PC-9 (cell line): ENCODE data around the gene GLYAT. TPM values are rescaled to one million over a fixed set of nuclear protein-coding genes. Genes with fewer than 3 reads are reported as not detected.
"Not testable (repeated sequence)": the region's sequence is repeated elsewhere in the genome, so short reads cannot be mapped to it uniquely, and the experiment has no call there.

Experiments used
- BruUV-seq: library from RNA; stranded (reverse); fragments of 400-500 nt; replicated peaks from 2 replicates; lab custom pipeline; 2021; lab: Mats Ljungman, UMichigan
- CTCF ChIA-PET: fragments of 300-600 bp; sonication (Branson Sonifier 250); formaldehyde crosslinking; loops from one replicate; lab custom pipeline; 2022; ENCODE audit warnings: antibody characterized with exemption; lab: Charles Lee
- POLR2A ChIA-PET: fragments of 300-600 bp; sonication (Branson Sonifier 250); formaldehyde crosslinking; loops from one replicate; lab custom pipeline; 2022; ENCODE audit warnings: antibody characterized with exemption; ENCODE audit not compliant: unreplicated experiment; lab: Charles Lee
- DNase-seq, 2 experiments: peaks; one replicate each; pipeline versions ENCODE4 v3.0.0 to v3.0.0-alpha.2; 2015 to 2022; ENCODE audit warnings: mixed read lengths in 1 of 2
- H2AFZ ChIP-seq: fragments of 200-600 bp; sonication (generic); 2 replicates; pipeline ENCODE4 v1.8.1; 2017; ENCODE audit warnings: antibody characterized with exemption
- H3F3A ChIP-seq: fragments of 200-600 bp; sonication (generic); 2 replicates; pipeline ENCODE4 v1.8.1; 2017; ENCODE audit warnings: antibody characterized with exemption, mild to moderate bottlenecking, low read depth; ENCODE audit not compliant: insufficient read depth
- H3K27ac ChIP-seq: fragments of 200-600 bp; sonication (generic); 2 replicates; pipeline ENCODE4 v1.6.1; 2016; ENCODE audit warnings: mixed run types
- H3K27me3 ChIP-seq: fragments of 200-600 bp; sonication (generic); 2 replicates; pipeline ENCODE4 v1.6.1; 2016; ENCODE audit warnings: low read depth, mixed run types; ENCODE audit not compliant: insufficient read depth
- H3K36me3 ChIP-seq: fragments of 200-600 bp; sonication (generic); 2 replicates; pipeline ENCODE4 v1.6.1; 2016; ENCODE audit warnings: low read depth, mixed run types
- H3K4me1 ChIP-seq: fragments of 200-600 bp; sonication (generic); replicated peaks from 2 replicates; pipeline ENCODE4 v1.6.1; 2016; ENCODE audit warnings: mixed run types; ENCODE audit not compliant: insufficient read depth
- H3K4me2 ChIP-seq: fragments of 200-600 bp; sonication (generic); 2 replicates; pipeline ENCODE4 v1.6.1; 2017; ENCODE audit warnings: mixed run types
- H3K4me3 ChIP-seq: fragments of 200-600 bp; sonication (generic); 2 replicates; pipeline ENCODE4 v1.6.1; 2016; ENCODE audit warnings: mixed run types
- H3K79me2 ChIP-seq: fragments of 200-600 bp; sonication (generic); 2 replicates; pipeline ENCODE4 v1.6.1; 2017; ENCODE audit warnings: low read depth, mixed run types
- H3K9me2 ChIP-seq: fragments of 200-600 bp; sonication (generic); 2 replicates; pipeline ENCODE4 v1.8.1; 2017; ENCODE audit warnings: mild to moderate bottlenecking; ENCODE audit not compliant: insufficient read depth
- H3K9me3 ChIP-seq: fragments of 200-600 bp; sonication (generic); 2 replicates; pipeline ENCODE4 v1.8.1; 2016; ENCODE audit warnings: low read depth; ENCODE audit not compliant: insufficient read depth
- H4K20me1 ChIP-seq: fragments of 200-600 bp; sonication (generic); 2 replicates; pipeline ENCODE4 v1.8.1; 2017; ENCODE audit not compliant: insufficient read depth
- EZH2 ChIP-seq: fragments of 200-600 bp; sonication (generic); IDR thresholded peaks from 2 replicates; pipeline ENCODE4 v1.8.0; 2017; ENCODE audit warnings: antibody characterized with exemption, low read depth
- intact Hi-C: fragments of 100-400 bp; cut with micrococcal nuclease; formaldehyde crosslinking; loops from one replicate; pipeline ENCODE4 v1.10.0; 2022; ENCODE audit not compliant: unreplicated experiment
- total RNA-seq: library from RNA; stranded (reverse); gene quantifications from 2 replicates; pipeline ENCODE4 v1.2.3, GENCODE V29; 2021
- TF ChIP-seq, protein P1 (sequence below): fragments of 200-600 bp; sonication (generic); conservative IDR thresholded peaks from 2 replicates; pipeline ENCODE4 v1.6.1; 2017; ENCODE audit warnings: mixed run types, antibody characterized with exemption, mild to moderate bottlenecking, moderate library complexity

GLYAT gene
- total RNA-seq, 1 experiment from 2014 or later = not detected

GRCh38 chr11:58711832-58712231 is 19.9 kb downstream of the GLYAT start:
- Histone ChIP-seq H3K79me2 (no peaks in the 10 kb centered on the region), H3K27me3 (no peaks in the 10 kb centered on the region), H2AFZ (no peak overlapping the region), H3K36me3 (no peaks in the 10 kb centered on the region), H3K27ac (no peak overlapping the region), H3K4me3 (no peak overlapping the region), H3K9me2 (no peaks in the 10 kb centered on the region), H3K4me2 (no peak overlapping the region), H3K9me3 (no peaks in the 10 kb centered on the region), H4K20me1 (no peaks in the 10 kb centered on the region), H3F3A (no peaks in the 10 kb centered on the region), H3K4me1 (no peaks in the 10 kb centered on the region)
- TF ChIP-seq, protein P1, sequence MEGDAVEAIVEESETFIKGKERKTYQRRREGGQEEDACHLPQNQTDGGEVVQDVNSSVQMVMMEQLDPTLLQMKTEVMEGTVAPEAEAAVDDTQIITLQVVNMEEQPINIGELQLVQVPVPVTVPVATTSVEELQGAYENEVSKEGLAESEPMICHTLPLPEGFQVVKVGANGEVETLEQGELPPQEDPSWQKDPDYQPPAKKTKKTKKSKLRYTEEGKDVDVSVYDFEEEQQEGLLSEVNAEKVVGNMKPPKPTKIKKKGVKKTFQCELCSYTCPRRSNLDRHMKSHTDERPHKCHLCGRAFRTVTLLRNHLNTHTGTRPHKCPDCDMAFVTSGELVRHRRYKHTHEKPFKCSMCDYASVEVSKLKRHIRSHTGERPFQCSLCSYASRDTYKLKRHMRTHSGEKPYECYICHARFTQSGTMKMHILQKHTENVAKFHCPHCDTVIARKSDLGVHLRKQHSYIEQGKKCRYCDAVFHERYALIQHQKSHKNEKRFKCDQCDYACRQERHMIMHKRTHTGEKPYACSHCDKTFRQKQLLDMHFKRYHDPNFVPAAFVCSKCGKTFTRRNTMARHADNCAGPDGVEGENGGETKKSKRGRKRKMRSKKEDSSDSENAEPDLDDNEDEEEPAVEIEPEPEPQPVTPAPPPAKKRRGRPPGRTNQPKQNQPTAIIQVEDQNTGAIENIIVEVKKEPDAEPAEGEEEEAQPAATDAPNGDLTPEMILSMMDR = no peak
- TF ChIP-seq EZH2 = no peak
- no TSS peak for BruUV-seq
- ChIA-PET POLR2A (no interaction called here), CTCF (no interaction called here)
- intact Hi-C loops = no loop called here
- DNase-seq = no peak

DNA sequence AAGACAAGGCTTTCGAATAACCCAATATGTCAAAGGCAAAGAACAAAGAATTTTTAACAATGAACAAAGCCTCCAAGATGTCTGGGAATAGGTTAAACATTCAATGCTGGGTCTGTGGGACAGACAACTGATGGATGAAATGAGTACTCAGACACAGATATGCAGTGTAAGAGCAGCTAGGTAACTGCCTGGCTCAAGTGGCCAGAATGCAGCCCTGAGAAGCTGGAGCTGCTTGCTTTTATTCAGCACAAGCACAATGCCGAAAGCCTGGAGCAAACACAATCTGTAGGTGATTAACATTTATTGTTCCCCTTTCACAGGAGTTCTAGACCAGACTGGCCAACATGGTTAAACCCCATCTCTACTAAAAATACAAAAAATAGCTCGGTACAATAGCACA is 24.0 kb downstream of the GLYAT start:
- no peak for DNase-seq
- Histone ChIP-seq H3K4me2 (no peak overlapping the region), H3K27me3 (no peaks in the 10 kb centered on the region), H3K36me3 (no peaks in the 10 kb centered on the region), H3K4me3 (no peak overlapping the region), H3K79me2 (no peaks in the 10 kb centered on the region), H3K9me3 (no peaks in the 10 kb centered on the region), H3K27ac (no peak overlapping the region), H3K4me1 (no peaks in the 10 kb centered on the region), H3F3A (no peaks in the 10 kb centered on the region), H2AFZ (no peak overlapping the region), H3K9me2 (no peaks in the 10 kb centered on the region), H4K20me1 (no peaks in the 10 kb centered on the region)
- ChIA-PET POLR2A (no interaction called here), CTCF (no interaction called here)
- no TSS peak for BruUV-seq
- TF ChIP-seq, protein P1 = no peak
- TF ChIP-seq EZH2 = no peak
- intact Hi-C loops = no loop called here

DNA sequence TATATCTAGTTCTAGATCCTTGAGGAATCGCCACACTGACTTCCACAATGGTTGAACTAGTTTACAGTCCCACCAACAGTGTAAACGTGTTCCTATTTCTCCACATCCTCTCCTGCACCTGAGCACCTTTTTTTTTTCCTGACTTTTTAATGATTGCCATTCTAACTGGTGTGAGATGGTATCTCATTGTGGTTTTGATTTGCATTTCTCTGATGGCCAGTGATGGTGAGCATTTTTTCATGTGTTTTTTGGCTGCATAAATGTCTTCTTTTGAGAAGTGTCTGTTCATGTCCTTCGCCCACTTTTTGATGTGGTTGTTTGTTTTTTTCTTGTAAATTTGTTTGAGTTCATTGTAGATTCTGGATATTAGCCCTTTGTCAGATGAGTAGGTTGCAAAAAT is 34.9 kb downstream of the GLYAT start:
- H3K9me3 ChIP-seq, H4K20me1 ChIP-seq, BruUV-seq, H3K27ac ChIP-seq, H3K4me1 ChIP-seq, H3K36me3 ChIP-seq, H3K27me3 ChIP-seq, H3K4me3 ChIP-seq, H3F3A ChIP-seq, POLR2A ChIA-PET, H2AFZ ChIP-seq, DNase-seq, H3K4me2 ChIP-seq, intact Hi-C loops, CTCF ChIA-PET, H3K79me2 ChIP-seq, H3K9me2 ChIP-seq: not testable (repeated sequence)

DNA sequence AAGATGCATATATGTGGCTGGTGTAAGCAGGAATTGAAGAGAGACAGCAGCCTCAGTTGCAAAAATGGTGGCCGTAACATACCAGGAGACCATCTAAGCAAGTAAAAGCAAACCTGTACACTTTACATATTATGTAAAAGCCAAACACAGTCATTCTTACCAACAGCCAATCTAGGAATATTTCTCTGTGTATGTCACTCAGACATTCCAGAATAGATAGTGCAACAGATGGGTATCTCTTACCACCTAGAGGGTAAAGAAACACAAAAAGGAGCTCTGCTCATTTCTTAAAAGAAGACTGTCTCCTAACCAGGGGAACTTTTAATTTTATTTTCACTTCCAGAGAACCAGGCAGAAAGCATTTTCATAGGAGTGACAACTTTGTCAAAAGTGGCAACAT is 38.7 kb downstream of the GLYAT start:
- no peaks in the 10 kb centered on the region for H3K36me3 ChIP-seq
- H3K9me2 ChIP-seq = no peaks in the 10 kb centered on the region
- H3K4me3 ChIP-seq = no peak overlapping the region
- intact Hi-C loops = no loop called here
- no TSS peak for BruUV-seq
- TF ChIP-seq, protein P1 = no peak
- TF ChIP-seq EZH2 = no peak
- POLR2A ChIA-PET = no interaction called here
- H4K20me1 ChIP-seq = no peaks in the 10 kb centered on the region
- peaks cover 15% of the 10 kb centered on the region for H3K4me1 ChIP-seq
- H3K27me3 ChIP-seq = no peaks in the 10 kb centered on the region
- DNase-seq = no peak
- H3K4me2 ChIP-seq = no peak overlapping the region
- no peaks in the 10 kb centered on the region for H3K9me3 ChIP-seq
- no peaks in the 10 kb centered on the region for H3K79me2 ChIP-seq
- CTCF ChIA-PET = interaction anchor here (0.7 kb wide), 1 partner anchor 1286 kb away, joined by 3 read pairs; no protein-coding TSS in a partner anchor
- no peak overlapping the region for H3K27ac ChIP-seq
- H3F3A ChIP-seq = peaks cover 14% of the 10 kb centered on the region; the same call in 1 of the 2 replicates
- no peak overlapping the region for H2AFZ ChIP-seq
